Smooth muscle cell (in vitro differentiated cells): ENCODE results near the gene COL18A1. TPM values are rescaled to one million over a fixed set of nuclear protein-coding genes. Genes with fewer than 3 reads are reported as not detected.
A peak's percentile ranks its signal among the peaks of the same experiment; 100 is the strongest.

ENCODE experiments used
- DNase-seq: peaks from one replicate; lab custom pipeline; 2025; ENCODE audit not compliant: unreplicated experiment; lab: John Stamatoyannopoulos, UW
- H2AFZ ChIP-seq: fragments of 200-600 bp; sonication (generic); 2 replicates; pipeline ENCODE4 v1.6.0; 2016; ENCODE audit warnings: antibody characterized with exemption, low read depth, mild to moderate bottlenecking
- H3F3A ChIP-seq: fragments of 200-600 bp; sonication (generic); 2 replicates; pipeline ENCODE4 v1.6.0; 2017; ENCODE audit warnings: antibody characterized with exemption, low read depth
- H3K27ac ChIP-seq: fragments of 200-600 bp; sonication (generic); 2 replicates; pipeline ENCODE4 v1.5.1; 2016; ENCODE audit warnings: low read depth, mild to moderate bottlenecking
- H3K27me3 ChIP-seq: fragments of 200-600 bp; sonication (generic); 2 replicates; pipeline ENCODE4 v1.6.1; 2016; ENCODE audit warnings: low read depth, mild to moderate bottlenecking
- H3K36me3 ChIP-seq: fragments of 200-600 bp; sonication (generic); 2 replicates; pipeline ENCODE4 v1.5.1; 2016; ENCODE audit warnings: low read depth
- H3K4me1 ChIP-seq: fragments of 200-600 bp; sonication (generic); 2 replicates; pipeline ENCODE4 v1.5.1; 2016; ENCODE audit warnings: low read depth
- H3K4me2 ChIP-seq: fragments of 200-600 bp; sonication (generic); 2 replicates; pipeline ENCODE4 v1.6.0; 2016; ENCODE audit warnings: mild to moderate bottlenecking
- H3K4me3 ChIP-seq: fragments of 200-600 bp; sonication (generic); 2 replicates; pipeline ENCODE4 v1.5.1; 2016; ENCODE audit warnings: mild to moderate bottlenecking
- H3K79me2 ChIP-seq: fragments of 200-600 bp; sonication (generic); 2 replicates; pipeline ENCODE4 v1.6.0; 2016; ENCODE audit warnings: low read depth, mild to moderate bottlenecking
- H3K9ac ChIP-seq: fragments of 200-600 bp; sonication (generic); 2 replicates; pipeline ENCODE4 v1.6.0; 2016; ENCODE audit warnings: low read depth
- H3K9me3 ChIP-seq: fragments of 200-600 bp; sonication (generic); replicated peaks from 2 replicates; pipeline ENCODE4 v1.5.1; 2016; ENCODE audit warnings: low read depth
- H4K20me1 ChIP-seq: fragments of 200-600 bp; sonication (generic); 2 replicates; pipeline ENCODE4 v1.6.0; 2016; ENCODE audit warnings: low read depth
- WGBS: methylation state at CpG from one replicate; pipeline ENCODE4 v1.1.7; 2016; ENCODE audit warnings: low lambda C conversion rate; 5-methylcytosine and 5-hydroxymethylcytosine counted together
- polyA plus RNA-seq: library from polyadenylated mRNA; unstranded; fragments of >200 nt; fragmentation: Nextera tagmentation; extraction: Ambion mirVana; gene quantifications from 2 replicates; pipeline ENCODE4 v1.2.1, GENCODE V29; 2016
- total RNA-seq: library from RNA; depleted of rRNA; stranded (reverse); fragments of >200 nt; gene quantifications from 2 replicates; pipeline ENCODE4 v1.2.3, GENCODE V29; 2014
- TF ChIP-seq, protein P1 (sequence below): fragments of 200-600 bp; sonication (generic); IDR thresholded peaks from 2 replicates; pipeline ENCODE4 v1.5.1; 2017; ENCODE audit warnings: borderline replicate concordance, mild to moderate bottlenecking, antibody characterized with exemption; ENCODE audit not compliant: insufficient read depth, poor library complexity, severe bottlenecking

The COL18A1 gene
- total and polyA plus RNA-seq, 2 experiments from 2014 or later: 192 to 485 TPM

DNA sequence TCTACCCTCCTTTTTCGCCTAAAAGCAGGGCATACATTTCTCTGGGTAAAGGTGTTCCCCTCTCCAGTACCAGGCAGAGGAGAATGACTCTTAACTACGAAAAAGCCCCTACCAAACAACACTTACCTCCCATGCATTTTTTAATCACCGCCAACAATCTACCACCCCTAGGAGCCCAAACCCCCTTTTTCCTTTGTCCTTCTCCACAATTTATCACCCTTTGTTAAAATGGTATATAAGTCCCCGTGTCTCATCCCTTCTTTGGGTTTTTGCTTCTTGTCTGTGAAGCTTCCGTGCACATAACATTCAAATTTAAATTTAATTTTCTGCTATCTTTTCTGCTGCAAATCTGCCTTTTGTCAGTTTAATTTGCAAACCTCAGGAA is 27.6 kb upstream of the COL18A1 start:
- Histone ChIP-seq H3K4me2 (no peak overlapping the region), H3K36me3 (no peaks in the 10 kb centered on the region), H3K4me3 (no peak overlapping the region), H2AFZ (no peak overlapping the region), H3K9me3 (no peaks in the 10 kb centered on the region), H3K9ac (no peak overlapping the region), H3F3A (no peaks in the 10 kb centered on the region), H3K27me3 (no peaks in the 10 kb centered on the region), H3K79me2 (no peaks in the 10 kb centered on the region), H3K4me1 (peaks cover 19% of the 10 kb centered on the region), H4K20me1 (no peaks in the 10 kb centered on the region), H3K27ac (no peak overlapping the region)
- DNase-seq: no peak
- WGBS: 82% methylated on average over 5 of the region's 5 CpGs
- TF ChIP-seq, protein P1, sequence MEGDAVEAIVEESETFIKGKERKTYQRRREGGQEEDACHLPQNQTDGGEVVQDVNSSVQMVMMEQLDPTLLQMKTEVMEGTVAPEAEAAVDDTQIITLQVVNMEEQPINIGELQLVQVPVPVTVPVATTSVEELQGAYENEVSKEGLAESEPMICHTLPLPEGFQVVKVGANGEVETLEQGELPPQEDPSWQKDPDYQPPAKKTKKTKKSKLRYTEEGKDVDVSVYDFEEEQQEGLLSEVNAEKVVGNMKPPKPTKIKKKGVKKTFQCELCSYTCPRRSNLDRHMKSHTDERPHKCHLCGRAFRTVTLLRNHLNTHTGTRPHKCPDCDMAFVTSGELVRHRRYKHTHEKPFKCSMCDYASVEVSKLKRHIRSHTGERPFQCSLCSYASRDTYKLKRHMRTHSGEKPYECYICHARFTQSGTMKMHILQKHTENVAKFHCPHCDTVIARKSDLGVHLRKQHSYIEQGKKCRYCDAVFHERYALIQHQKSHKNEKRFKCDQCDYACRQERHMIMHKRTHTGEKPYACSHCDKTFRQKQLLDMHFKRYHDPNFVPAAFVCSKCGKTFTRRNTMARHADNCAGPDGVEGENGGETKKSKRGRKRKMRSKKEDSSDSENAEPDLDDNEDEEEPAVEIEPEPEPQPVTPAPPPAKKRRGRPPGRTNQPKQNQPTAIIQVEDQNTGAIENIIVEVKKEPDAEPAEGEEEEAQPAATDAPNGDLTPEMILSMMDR: no peak

DNA sequence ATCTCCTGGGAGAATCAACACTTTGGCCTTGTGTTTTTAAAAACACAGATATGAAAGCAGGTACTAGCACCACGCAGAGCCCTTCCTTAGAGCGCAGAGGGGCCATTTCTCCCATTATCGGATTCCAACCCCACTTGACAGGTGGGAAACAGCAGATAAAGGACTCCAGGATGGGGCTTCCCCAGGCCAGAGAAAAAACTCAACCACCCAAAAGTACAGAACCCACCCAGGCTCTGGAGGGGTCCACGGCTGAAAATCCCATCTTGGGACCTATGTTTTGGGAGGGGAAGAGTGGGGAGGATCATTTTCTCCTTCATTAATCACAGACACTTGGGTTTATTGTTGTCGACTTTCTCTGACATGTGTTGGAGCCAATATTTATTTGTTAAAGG is 27.1 kb upstream of the COL18A1 start:
- Histone ChIP-seq H4K20me1 (no peaks in the 10 kb centered on the region), H3K79me2 (no peaks in the 10 kb centered on the region), H3K4me1 (peaks cover 19% of the 10 kb centered on the region), H3K36me3 (no peaks in the 10 kb centered on the region), H3K27ac (no peak overlapping the region), H3F3A (no peaks in the 10 kb centered on the region), H3K4me2 (peak overlapping the region; percentile 2), H3K4me3 (no peak overlapping the region), H3K9ac (no peak overlapping the region), H3K9me3 (no peaks in the 10 kb centered on the region), H3K27me3 (no peaks in the 10 kb centered on the region), H2AFZ (peak overlapping the region; percentile 61)
- no peak for DNase-seq
- WGBS: 77% methylated on average over 5 of the region's 5 CpGs
- TF ChIP-seq, protein P1: no peak

DNA sequence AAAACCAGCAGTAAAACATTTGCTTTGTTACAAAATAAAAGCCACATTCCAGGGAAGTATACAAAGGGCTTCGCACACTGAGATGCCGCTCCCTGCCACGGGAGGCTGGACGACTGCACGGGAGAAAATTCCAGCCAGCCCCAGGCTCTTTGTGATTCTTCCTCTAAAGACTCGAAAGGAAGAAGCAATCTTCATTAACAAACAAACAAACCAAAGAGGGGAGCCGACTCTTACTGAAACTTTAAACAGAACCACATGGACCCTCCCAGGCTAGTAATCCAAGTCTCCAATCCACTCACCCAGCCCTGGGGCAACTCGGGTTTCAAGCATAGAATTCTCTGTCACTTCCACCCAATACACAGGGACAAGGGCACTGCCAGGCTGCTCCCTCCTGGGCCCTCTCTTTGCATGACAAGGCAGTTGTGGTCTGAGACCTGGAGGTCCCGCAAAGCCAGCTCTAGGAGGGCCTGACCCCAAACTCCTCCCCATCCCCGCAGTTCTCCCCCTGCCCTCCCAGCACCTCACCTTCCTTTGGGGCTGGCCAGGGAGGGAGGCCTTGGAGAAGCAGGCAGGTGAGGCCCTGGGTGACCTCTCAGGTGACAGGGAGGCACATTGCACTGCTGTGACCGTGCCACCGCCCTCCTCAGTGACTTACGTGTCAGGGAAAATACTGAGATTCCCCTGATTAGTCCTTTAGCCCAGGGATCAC is 26.6 kb upstream of the COL18A1 start:
- H3K27ac ChIP-seq: no peak overlapping the region
- no peaks in the 10 kb centered on the region for H3K9me3 ChIP-seq
- H3F3A ChIP-seq: no peaks in the 10 kb centered on the region
- no peaks in the 10 kb centered on the region for H4K20me1 ChIP-seq
- TF ChIP-seq, protein P1: no peak
- WGBS: 34% methylated on average over 13 of the region's 13 CpGs
- H3K9ac ChIP-seq: no peak overlapping the region
- peak overlapping the region; percentile 2 for H3K4me2 ChIP-seq
- H3K4me3 ChIP-seq: no peak overlapping the region
- H3K36me3 ChIP-seq: no peaks in the 10 kb centered on the region
- DNase-seq: no peak
- H2AFZ ChIP-seq: peak overlapping the region; percentile 61
- H3K79me2 ChIP-seq: no peaks in the 10 kb centered on the region
- peaks cover 19% of the 10 kb centered on the region for H3K4me1 ChIP-seq
- H3K27me3 ChIP-seq: no peaks in the 10 kb centered on the region
